Mesenchymal stem cell (in vitro differentiated cells and primary cell): ENCODE measurements around the gene TMEM117.
"Not testable (repeated sequence)": the region's sequence is repeated elsewhere in the genome, so short reads cannot be mapped to it uniquely, and the experiment has no call there.

Source experiments
- DNase-seq: peaks from one replicate; pipeline ENCODE4 v3.0.0-alpha.2; 2013
- H2AFZ ChIP-seq: one replicate; pipeline ENCODE4 v1.6.1; 2013; ENCODE audit warnings: low read depth, mild to moderate bottlenecking, control low read depth, inconsistent platforms, low read length, moderate library complexity
- H2AK5ac ChIP-seq: 2 replicates; pipeline ENCODE4 v1.6.1; 2013; ENCODE audit warnings: low read length, moderate library complexity, mild to moderate bottlenecking, inconsistent platforms; ENCODE audit not compliant: severe bottlenecking
- H2BK120ac ChIP-seq: one replicate; pipeline ENCODE4 v1.6.1; 2013; ENCODE audit warnings: low read depth, mild to moderate bottlenecking, inconsistent platforms, low read length, moderate library complexity
- H2BK12ac ChIP-seq, 2 experiments: one replicate each; pipeline ENCODE4 v1.6.1; 2013; ENCODE audit warnings: inconsistent platforms in 2 of 2, low read length in 2 of 2, mild to moderate bottlenecking in 2 of 2, moderate library complexity in 2 of 2, control low read depth in 1 of 2
- H2BK15ac ChIP-seq: one replicate; pipeline ENCODE4 v1.6.1; 2013; ENCODE audit warnings: mild to moderate bottlenecking, low read depth, inconsistent platforms; ENCODE audit not compliant: poor library complexity, severe bottlenecking
- H2BK5ac ChIP-seq: 2 replicates; pipeline ENCODE4 v1.6.1; 2013; ENCODE audit warnings: low read depth, mild to moderate bottlenecking, low read length, control low read depth, inconsistent platforms; ENCODE audit not compliant: poor library complexity, severe bottlenecking
- H3K14ac ChIP-seq, 2 experiments: one replicate each; pipeline ENCODE4 v1.6.1; 2013; ENCODE audit warnings: inconsistent platforms in 2 of 2, low read length in 2 of 2, control low read depth in 1 of 2, mild to moderate bottlenecking in 1 of 2, moderate library complexity in 1 of 2
- H3K18ac ChIP-seq, 2 experiments: one replicate each; pipeline ENCODE4 v1.6.1; 2013; ENCODE audit warnings: inconsistent platforms in 2 of 2, low read length in 2 of 2, control low read depth in 1 of 2, low read depth in 1 of 2, mild to moderate bottlenecking in 1 of 2
- H3K23ac ChIP-seq, 2 experiments: one replicate each; pipeline ENCODE4 v1.6.1; 2013; ENCODE audit warnings: inconsistent platforms in 2 of 2, low read length in 2 of 2, mild to moderate bottlenecking in 2 of 2, moderate library complexity in 2 of 2, control low read depth in 1 of 2
- H3K27ac ChIP-seq: 2 replicates; pipeline ENCODE4 v1.5.1; 2013; ENCODE audit warnings: mild to moderate bottlenecking, moderate library complexity, low read length, control low read depth, inconsistent platforms; ENCODE audit not compliant: poor library complexity, severe bottlenecking
- H3K27me3 ChIP-seq, 2 experiments: 2 replicates each; pipeline versions ENCODE4 v1.6.1 to v1.7.0; 2013; ENCODE audit warnings: low read length in 2 of 2, mild to moderate bottlenecking in 2 of 2, moderate library complexity in 2 of 2, control low read depth in 1 of 2, inconsistent platforms in 1 of 2; ENCODE audit not compliant: control insufficient read depth in 1 of 2, insufficient read depth in 1 of 2
- H3K36me3 ChIP-seq, 2 experiments: 2 replicates each; pipeline versions ENCODE4 v1.6.1 to v1.7.0; 2013; ENCODE audit warnings: low read length in 2 of 2, control low read depth in 1 of 2, inconsistent platforms in 1 of 2, low read depth in 1 of 2, mild to moderate bottlenecking in 1 of 2; ENCODE audit not compliant: insufficient read depth in 2 of 2, control insufficient read depth in 1 of 2
- H3K4ac ChIP-seq, 2 experiments: one replicate each; pipeline ENCODE4 v1.6.1; 2013; ENCODE audit warnings: inconsistent platforms in 2 of 2, low read length in 2 of 2, mild to moderate bottlenecking in 2 of 2, moderate library complexity in 2 of 2, control low read depth in 1 of 2, low read depth in 1 of 2
- H3K4me1 ChIP-seq: 2 replicates; pipeline ENCODE4 v1.6.1; 2013; ENCODE audit warnings: low read depth, low read length, control low read depth; ENCODE audit not compliant: control insufficient read depth, insufficient read depth
- H3K4me2 ChIP-seq: 2 replicates; pipeline ENCODE4 v1.6.1; 2013; ENCODE audit warnings: low read length, mild to moderate bottlenecking, inconsistent platforms; ENCODE audit not compliant: poor library complexity, severe bottlenecking
- H3K4me3 ChIP-seq, 2 experiments: 2 replicates each; pipeline versions ENCODE4 v1.5.1 to v1.7.0; 2013; ENCODE audit warnings: low read length in 2 of 2, mild to moderate bottlenecking in 2 of 2, control low read depth in 1 of 2, low read depth in 1 of 2; ENCODE audit not compliant: insufficient read depth in 1 of 2
- H3K79me1 ChIP-seq: replicated peaks from 2 replicates; pipeline ENCODE4 v1.6.1; 2013; ENCODE audit warnings: mild to moderate bottlenecking, control low read depth, low read length, inconsistent platforms; ENCODE audit not compliant: poor library complexity, severe bottlenecking
- H3K9ac ChIP-seq: 2 replicates; pipeline ENCODE4 v1.7.0; 2013; ENCODE audit warnings: mild to moderate bottlenecking, low read length, moderate library complexity
- H3K9me3 ChIP-seq: 2 replicates; pipeline ENCODE4 v1.7.0; 2013; ENCODE audit warnings: mild to moderate bottlenecking, low read length; ENCODE audit not compliant: control insufficient read depth
- H4K8ac ChIP-seq: one replicate; pipeline ENCODE4 v1.6.1; 2013; ENCODE audit warnings: inconsistent platforms, mild to moderate bottlenecking, low read length, moderate library complexity
- H4K91ac ChIP-seq: one replicate; pipeline ENCODE4 v1.6.1; 2013; ENCODE audit warnings: mild to moderate bottlenecking, low read length, inconsistent platforms
- WGBS: methylation state at CpG from one replicate; pipeline ENCODE4 v1.1.7; 2013; ENCODE audit warnings: mixed read lengths; 5-methylcytosine and 5-hydroxymethylcytosine counted together

The TMEM117 gene

GRCh38 chr12:43863770-43864366, 28.0 kb downstream of the TMEM117 start:
- Histone ChIP-seq H3K9me3 (no peaks in the 10 kb centered on the region), H3K9ac (no peak overlapping the region), H4K91ac (no peak overlapping the region), H2BK15ac (no peak overlapping the region), H2AFZ (no peak overlapping the region), H3K27ac (no peak overlapping the region), H3K79me1 (peaks cover 5% of the 10 kb centered on the region), H3K4me1 (peaks cover 2% of the 10 kb centered on the region), H4K8ac (no peak overlapping the region), H3K4ac (no peak overlapping the region), H2AK5ac (no peak overlapping the region), H3K27me3 (no peaks in the 10 kb centered on the region), H3K4me2 (no peak overlapping the region), H3K14ac (no peak overlapping the region), H2BK120ac (no peak overlapping the region), H3K4me3 (no peak overlapping the region), H2BK5ac (no peak overlapping the region), H3K23ac (no peak overlapping the region), H3K18ac (no peak overlapping the region), H3K36me3 (no peaks in the 10 kb centered on the region), H2BK12ac (no peak overlapping the region)
- 99% methylated on average over 21 of the region's 23 CpGs for WGBS
- no peak for DNase-seq

GRCh38 chr12:43864557-43864956, 28.7 kb downstream of the TMEM117 start:
- not testable (repeated sequence) for H2BK12ac ChIP-seq, H4K91ac ChIP-seq, H3K27me3 ChIP-seq, H3K9ac ChIP-seq, H3K4me3 ChIP-seq, H3K79me1 ChIP-seq, H2BK15ac ChIP-seq, H2AFZ ChIP-seq, H3K4me2 ChIP-seq, H3K23ac ChIP-seq, H3K18ac ChIP-seq, H3K9me3 ChIP-seq, H2BK5ac ChIP-seq, DNase-seq, H4K8ac ChIP-seq, H3K14ac ChIP-seq, H2AK5ac ChIP-seq, H3K4me1 ChIP-seq, H3K27ac ChIP-seq, H3K36me3 ChIP-seq, H2BK120ac ChIP-seq, H3K4ac ChIP-seq
- 94% methylated on average over 5 of the region's 5 CpGs for WGBS

GRCh38 chr12:43869184-43869583, 33.3 kb downstream of the TMEM117 start:
- Histone ChIP-seq H2BK12ac (no peak overlapping the region), H3K27me3 (no peaks in the 10 kb centered on the region), H2AK5ac (no peak overlapping the region), H2BK120ac (no peak overlapping the region), H2BK5ac (no peak overlapping the region), H2BK15ac (no peak overlapping the region), H3K4ac (no peak overlapping the region), H3K14ac (no peak overlapping the region), H4K91ac (no peak overlapping the region), H3K79me1 (peaks cover 2% of the 10 kb centered on the region), H3K27ac (no peak overlapping the region), H3K4me3 (no peak overlapping the region), H3K9ac (no peak overlapping the region), H2AFZ (no peak overlapping the region), H3K4me2 (no peak overlapping the region), H3K4me1 (no peaks in the 10 kb centered on the region), H3K9me3 (no peaks in the 10 kb centered on the region), H3K36me3 (no peaks in the 10 kb centered on the region), H3K23ac (no peak overlapping the region), H3K18ac (no peak overlapping the region), H4K8ac (no peak overlapping the region)
- no peak for DNase-seq
- no CpG with 5 or more reads among the region's 1 CpG for WGBS

- not testable (repeated sequence) for H3K36me3 ChIP-seq, H3K4me1 ChIP-seq, H3K4me2 ChIP-seq, H3K23ac ChIP-seq, H2BK5ac ChIP-seq, H4K91ac ChIP-seq, H2BK12ac ChIP-seq, H3K4me3 ChIP-seq, H3K4ac ChIP-seq, H3K14ac ChIP-seq, H3K27me3 ChIP-seq, H3K79me1 ChIP-seq, H3K9me3 ChIP-seq, H2AK5ac ChIP-seq, H2BK15ac ChIP-seq, H3K9ac ChIP-seq, H3K27ac ChIP-seq, DNase-seq, H2AFZ ChIP-seq, H4K8ac ChIP-seq, H2BK120ac ChIP-seq, H3K18ac ChIP-seq
Observed at GRCh38 chr12:43869765-43870164, 33.9 kb downstream of the TMEM117 start.
